K562 (cell line): ENCODE data around the gene NUB1.

Experiments used
- ATF3 ChIP-seq, 2 experiments: fragments of 450-650 bp in 1 of 2; sonication (generic) in 1 of 2; formaldehyde crosslinking in 1 of 2; IDR thresholded peaks in 1 of 2; conservative IDR thresholded peaks in 1 of 2; 2 replicates each; pipeline versions ENCODE4 v1.6.1 to v1.8.1; 2016 to 2023; ENCODE audit warnings: mild to moderate bottlenecking in 2 of 2, moderate library complexity in 2 of 2, inconsistent platforms in 1 of 2, missing genetic modification reagents in 1 of 2
- BRD9 ChIP-seq: fragments of 450-650 bp; IDR thresholded peaks from 2 replicates; pipeline ENCODE4 v1.6.1; 2018; ENCODE audit warnings: low read depth; ENCODE audit not compliant: partially characterized antibody
- CTCF ChIP-seq, 3 experiments: IDR thresholded peaks in 2 of 3; conservative IDR thresholded peaks in 1 of 3; 2 replicates each; pipeline ENCODE4 v1.5.1; 2011 to 2012; ENCODE audit warnings: low read length in 3 of 3, mild to moderate bottlenecking in 3 of 3, control low read depth in 2 of 3, improper control_type of control experiment in 1 of 3, inconsistent platforms in 1 of 3, low read depth in 1 of 3, mixed read lengths in 1 of 3, moderate library complexity in 1 of 3; ENCODE audit not compliant: insufficient read depth in 2 of 3
- FOXA1 ChIP-seq: fragments of 450-650 bp; IDR thresholded peaks from 2 replicates; pipeline ENCODE4 v1.6.1; 2016; ENCODE audit warnings: mild to moderate bottlenecking, borderline replicate concordance
- MAZ ChIP-seq, 2 experiments: fragments of 450-650 bp in 1 of 2; sonication (generic) in 1 of 2; formaldehyde crosslinking; IDR thresholded peaks in 1 of 2; conservative IDR thresholded peaks in 1 of 2; 2 replicates each; pipeline versions ENCODE4 v1.4.0 to v1.5.0; 2020; ENCODE audit warnings: mild to moderate bottlenecking in 1 of 2, missing genetic modification reagents in 1 of 2
- RAD21 ChIP-seq, 2 experiments: fragments of 250-450 bp in 1 of 2; fragments of 450-650 bp in 1 of 2; sonication (Bioruptor Pico) in 1 of 2; formaldehyde crosslinking in 1 of 2; IDR thresholded peaks in 1 of 2; conservative IDR thresholded peaks in 1 of 2; 2 replicates each; pipeline versions ENCODE4 v1.4.0 to v1.8.0; 2020 to 2022; ENCODE audit warnings: mild to moderate bottlenecking in 2 of 2, moderate library complexity in 1 of 2
- RB1 ChIP-seq: fragments of 450-650 bp; IDR thresholded peaks from 2 replicates; pipeline ENCODE4 v1.6.1; 2017; ENCODE audit warnings: low read depth, mild to moderate bottlenecking
- RBM17 ChIP-seq: fragments of 200-400 bp; formaldehyde crosslinking; IDR thresholded peaks from 2 replicates; pipeline ENCODE4 v1.6.1; 2017; ENCODE audit warnings: low read depth, mild to moderate bottlenecking, low read length, borderline replicate concordance
- RFX5 ChIP-seq: IDR thresholded peaks from 2 replicates; pipeline ENCODE4 v1.6.1; 2011; ENCODE audit warnings: low read depth, mild to moderate bottlenecking, improper control_type of control experiment, low read length
- SMARCC2 ChIP-seq: fragments of 450-650 bp; IDR thresholded peaks from 2 replicates; pipeline ENCODE4 v1.6.1; 2017; ENCODE audit warnings: antibody characterized with exemption, moderate library complexity, mild to moderate bottlenecking, low read depth
- YY1 ChIP-seq, 3 experiments: IDR thresholded peaks; 2 replicates each; pipeline ENCODE4 v1.6.1; 2011; ENCODE audit warnings: low read length in 2 of 3, mild to moderate bottlenecking in 2 of 3, moderate library complexity in 2 of 3, borderline replicate concordance in 1 of 3, control low read depth in 1 of 3, low read depth in 1 of 3; ENCODE audit not compliant: insufficient read depth in 3 of 3, insufficient replicate concordance in 2 of 3, control insufficient read depth in 1 of 3, insufficient read length in 1 of 3; ENCODE audit errors: extremely low read depth in 1 of 3
- ZNF23 ChIP-seq: fragments of 250-450 bp; sonication (Bioruptor Pico); IDR thresholded peaks from 2 replicates; pipeline ENCODE4 v1.4.0; 2020; ENCODE audit warnings: mild to moderate bottlenecking

DNA sequence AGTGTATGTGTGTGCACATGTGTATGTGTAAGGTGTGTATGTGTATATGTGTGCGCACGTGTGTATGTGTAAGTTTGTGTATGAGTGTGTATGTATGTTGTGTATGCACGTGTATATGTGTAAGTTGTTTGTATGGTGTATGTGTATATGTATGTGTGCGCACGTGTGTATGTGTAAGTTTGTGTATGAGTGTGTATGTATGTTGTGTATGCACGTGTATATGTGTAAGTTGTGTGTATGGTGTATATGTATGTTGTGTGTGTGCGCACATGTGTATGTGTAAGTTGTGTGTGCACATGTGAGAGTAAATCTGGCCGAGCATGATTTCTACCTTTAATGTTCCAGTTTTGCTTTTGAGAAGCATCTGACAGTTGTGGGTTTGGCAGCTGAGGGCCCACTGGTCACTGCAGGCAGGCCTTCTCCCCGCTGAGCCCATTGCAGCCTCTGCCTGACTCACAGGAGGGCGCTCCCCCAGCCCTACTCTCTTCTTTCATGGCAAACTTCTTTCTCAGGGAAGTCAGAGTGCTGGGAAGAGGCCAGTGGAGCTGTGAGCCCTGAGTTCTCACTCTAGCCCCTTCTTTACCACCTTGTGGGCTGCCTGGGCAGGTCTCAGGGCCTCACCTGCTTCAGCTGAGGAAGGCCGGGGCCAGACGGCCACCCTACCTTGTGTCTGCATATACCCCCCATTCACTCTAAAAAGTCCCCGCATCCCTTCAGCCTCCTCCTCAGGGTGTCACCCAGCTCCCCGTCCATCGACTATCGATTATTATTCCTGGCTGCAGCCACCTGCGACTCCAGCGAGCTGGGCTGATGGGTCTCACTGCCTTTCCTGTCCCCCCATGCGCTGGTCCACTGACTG is 57.1 kb downstream of the NUB1 start:
- TF ChIP-seq RBM17 (no peak), CTCF (IDR thresholded peaks at IDR 0.05 in 2 of 3, conservative IDR thresholded peaks at IDR 0.05 in 1 of 3; ENCODE audit: insufficient read depth in 2 of 3, low read depth in 1 of 3, low read length in 3 of 3) (0 out of 6 replicates have a peak, but pooled peaks of 1 of the 3 experiments have one; percentile 32), RFX5 (no peak), MAZ (CRISPR knock-in tag; conservative IDR thresholded peaks at IDR 0.05 in 1 of 2, IDR thresholded peaks at IDR 0.05 in 1 of 2) (no peak), FOXA1 (no peak), YY1 (IDR thresholded peaks at IDR 0.05; ENCODE audit: borderline replicate concordance in 1 of 3, control insufficient read depth in 1 of 3, extremely low read depth in 1 of 3, insufficient read depth in 3 of 3, insufficient read length in 1 of 3, insufficient replicate concordance in 2 of 3, low read depth in 1 of 3, low read length in 2 of 3) (no peak), BRD9 (no peak), SMARCC2 (no peak), RB1 (no peak), ATF3 (IDR thresholded peaks at IDR 0.05) (no peak), ATF3 (CRISPR knock-in tag; conservative IDR thresholded peaks at IDR 0.05) (no peak), ZNF23 (CRISPR knock-in tag) (no peak), RAD21 (CRISPR knock-in tag; conservative IDR thresholded peaks at IDR 0.05 in 1 of 2, IDR thresholded peaks at IDR 0.05 in 1 of 2) (no peak)
